Astrocyte of the spinal cord (primary cell): ENCODE data around the gene ODF2.

ENCODE experiments used
- DNase-seq: peaks from one replicate; pipeline ENCODE4 v3.0.0; 2011; ENCODE audit warnings: low read depth, low spot score
- H3K4me3 ChIP-seq: 2 replicates; pipeline ENCODE4 v1.5.1; 2011; ENCODE audit warnings: low read depth, mild to moderate bottlenecking, low read length, moderate library complexity
- in situ Hi-C: cut with HindIII; loops from 2 replicates; pipeline ENCODE4 v1.10.0; 2017; ENCODE audit warnings: low sequenced_read_pairs
- TF ChIP-seq, protein P1 (sequence below): IDR thresholded peaks from 2 replicates; pipeline ENCODE4 v1.5.1; 2012; ENCODE audit warnings: low read depth, mild to moderate bottlenecking, low read length, inconsistent platforms

Gene ODF2

GRCh38 chr9:128526720-128527119, 70.9 kb downstream of the ODF2 start:
- TF ChIP-seq, protein P1, sequence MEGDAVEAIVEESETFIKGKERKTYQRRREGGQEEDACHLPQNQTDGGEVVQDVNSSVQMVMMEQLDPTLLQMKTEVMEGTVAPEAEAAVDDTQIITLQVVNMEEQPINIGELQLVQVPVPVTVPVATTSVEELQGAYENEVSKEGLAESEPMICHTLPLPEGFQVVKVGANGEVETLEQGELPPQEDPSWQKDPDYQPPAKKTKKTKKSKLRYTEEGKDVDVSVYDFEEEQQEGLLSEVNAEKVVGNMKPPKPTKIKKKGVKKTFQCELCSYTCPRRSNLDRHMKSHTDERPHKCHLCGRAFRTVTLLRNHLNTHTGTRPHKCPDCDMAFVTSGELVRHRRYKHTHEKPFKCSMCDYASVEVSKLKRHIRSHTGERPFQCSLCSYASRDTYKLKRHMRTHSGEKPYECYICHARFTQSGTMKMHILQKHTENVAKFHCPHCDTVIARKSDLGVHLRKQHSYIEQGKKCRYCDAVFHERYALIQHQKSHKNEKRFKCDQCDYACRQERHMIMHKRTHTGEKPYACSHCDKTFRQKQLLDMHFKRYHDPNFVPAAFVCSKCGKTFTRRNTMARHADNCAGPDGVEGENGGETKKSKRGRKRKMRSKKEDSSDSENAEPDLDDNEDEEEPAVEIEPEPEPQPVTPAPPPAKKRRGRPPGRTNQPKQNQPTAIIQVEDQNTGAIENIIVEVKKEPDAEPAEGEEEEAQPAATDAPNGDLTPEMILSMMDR, result no peak
- H3K4me3 ChIP-seq, result no peak overlapping the region
- in situ Hi-C loops, result no loop called here
- no peak for DNase-seq

DNA sequence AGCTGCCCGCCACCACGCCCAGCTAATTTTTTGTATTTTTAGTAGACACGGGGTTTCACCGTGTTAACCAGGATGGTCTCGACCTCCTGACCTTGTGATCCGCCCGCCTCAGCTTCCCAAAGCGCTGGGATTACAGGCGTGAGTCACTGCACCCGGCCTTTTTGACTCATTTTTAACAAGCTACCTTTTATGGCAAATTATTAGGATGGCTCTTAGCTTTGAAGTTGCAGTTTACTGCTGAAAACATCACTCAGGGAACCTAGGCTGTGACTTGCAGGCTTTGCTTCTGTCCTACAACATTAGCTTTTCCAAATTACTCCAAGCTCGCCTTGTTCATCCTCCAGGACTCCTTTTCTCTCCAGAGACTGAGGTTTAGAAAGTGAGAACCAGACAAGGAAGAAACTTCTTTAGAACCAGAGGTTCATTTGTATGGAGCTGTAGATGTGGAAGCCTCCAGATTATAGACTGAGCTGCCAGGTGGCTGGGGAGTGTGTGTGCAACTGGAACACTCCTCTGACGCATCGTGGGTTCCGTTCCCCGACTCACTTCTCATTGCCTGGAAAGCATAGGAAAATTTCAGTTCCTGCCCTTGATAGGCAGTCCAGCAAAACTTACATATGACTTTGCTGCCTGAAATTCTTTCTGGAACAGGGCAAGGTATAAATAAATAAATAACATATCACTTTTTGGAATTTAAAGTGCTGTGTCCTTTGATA, 72.8 kb downstream of the ODF2 start:
- no peak for DNase-seq
- in situ Hi-C loops, result no loop called here
- H3K4me3 ChIP-seq, result no peak overlapping the region
- TF ChIP-seq, protein P1, result no peak

DNA sequence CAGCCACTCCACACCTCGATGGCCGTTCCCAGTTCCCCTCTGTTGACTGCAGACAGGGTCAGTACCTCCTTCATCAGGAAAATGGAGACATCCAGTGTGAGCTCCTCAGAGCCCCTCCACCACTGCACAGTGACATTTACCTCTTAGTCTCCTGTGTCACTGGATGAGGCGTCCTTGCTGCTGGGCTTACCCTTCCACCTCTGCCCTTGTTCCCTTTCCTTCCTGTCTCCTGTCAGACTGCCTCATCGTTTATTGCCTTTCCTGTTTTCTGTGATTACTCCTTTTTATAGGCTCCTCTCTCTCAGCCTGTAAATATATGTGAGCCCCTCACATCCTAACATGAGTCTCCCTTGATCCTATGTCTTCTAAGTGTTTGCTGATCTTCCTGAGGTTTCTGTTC, 73.4 kb downstream of the ODF2 start:
- no peak overlapping the region for H3K4me3 ChIP-seq
- in situ Hi-C loops, result no loop called here
- no peak for DNase-seq
- TF ChIP-seq, protein P1, result no peak

- DNase-seq, result no peak
- TF ChIP-seq, protein P1, result no peak
- in situ Hi-C loops, result no loop called here
- no peak overlapping the region for H3K4me3 ChIP-seq
Measured at GRCh38 chr9:128532581-128532980, 76.8 kb downstream of the ODF2 start.

- H3K4me3 ChIP-seq, result no peak overlapping the region
- TF ChIP-seq, protein P1, result no peak
- no peak for DNase-seq
- in situ Hi-C loops, result no loop called here
Measured at GRCh38 chr9:128540634-128541360, 85.0 kb downstream of the ODF2 start.

DNA sequence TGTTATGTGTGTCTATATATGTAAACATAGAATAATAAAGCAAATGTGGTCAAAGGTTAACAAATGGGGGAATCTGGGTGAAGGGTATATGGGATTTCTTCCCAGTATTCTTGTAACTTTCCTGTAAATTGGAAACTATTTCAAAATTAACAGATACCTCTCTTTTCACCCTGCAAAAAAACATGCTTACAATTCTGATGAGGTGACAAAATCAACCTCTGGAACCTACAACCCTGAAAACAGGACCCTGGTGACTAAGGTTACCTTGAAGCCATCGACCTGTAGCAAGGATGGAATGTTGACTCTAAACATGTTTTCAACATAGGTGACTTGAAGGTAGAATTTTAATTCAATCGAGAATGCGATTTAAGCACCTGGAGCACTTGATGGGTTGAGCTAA, 90.7 kb downstream of the ODF2 start:
- H3K4me3 ChIP-seq, result no peak overlapping the region
- TF ChIP-seq, protein P1, result no peak
- in situ Hi-C loops, result no loop called here
- no peak for DNase-seq
